Fibroblast of the conjunctiva (primary cell): ENCODE measurements around the gene CPEB3.
A peak's percentile ranks its signal among the peaks of the same experiment; 100 is the strongest.
"Not testable (repeated sequence)": the region's sequence is repeated elsewhere in the genome, so short reads cannot be mapped to it uniquely, and the experiment has no call there.

Source experiments
- DNase-seq: peaks from one replicate; pipeline ENCODE4 v3.0.0-alpha.2; 2010; ENCODE audit warnings: low read depth

CPEB3 gene

DNA sequence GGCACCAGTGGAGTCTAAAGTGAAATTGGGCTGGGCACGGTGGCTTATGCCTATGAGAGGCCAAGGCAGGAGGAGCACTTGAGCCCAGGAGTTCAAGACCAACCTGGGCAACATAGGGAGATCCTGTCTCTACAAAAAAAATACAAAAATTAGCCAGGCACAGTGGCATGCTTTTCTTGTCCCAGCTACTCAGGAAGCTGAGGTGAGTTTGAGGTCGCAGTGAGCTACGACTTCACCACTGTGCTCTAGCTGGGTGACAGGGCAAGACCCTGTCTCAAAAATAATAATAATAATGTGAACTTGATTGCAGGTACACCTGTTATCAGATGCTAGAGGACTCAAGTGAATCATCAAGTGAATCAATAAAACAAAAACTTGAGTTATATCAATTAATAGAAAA lies 259.3 kb downstream of the CPEB3 start:
- no peak for DNase-seq

DNA sequence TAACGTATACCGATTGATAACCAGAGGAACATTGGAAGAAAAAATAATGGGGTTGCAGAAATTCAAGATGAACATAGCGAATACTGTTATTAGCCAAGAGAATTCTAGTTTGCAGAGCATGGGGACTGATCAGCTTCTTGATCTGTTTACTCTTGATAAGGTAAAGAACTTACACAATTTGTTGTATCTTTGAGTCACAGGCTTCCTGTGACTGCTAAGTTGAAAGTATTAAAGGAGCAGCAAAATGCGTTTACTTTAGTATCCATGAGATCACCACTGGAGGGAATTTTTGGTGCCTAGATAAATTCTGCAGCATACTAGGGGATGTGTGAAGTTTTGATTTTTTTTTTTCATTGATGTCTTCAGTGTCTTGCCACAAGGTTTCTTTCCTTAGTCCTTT lies 263.7 kb downstream of the CPEB3 start:
- DNase-seq, result no peak

DNA sequence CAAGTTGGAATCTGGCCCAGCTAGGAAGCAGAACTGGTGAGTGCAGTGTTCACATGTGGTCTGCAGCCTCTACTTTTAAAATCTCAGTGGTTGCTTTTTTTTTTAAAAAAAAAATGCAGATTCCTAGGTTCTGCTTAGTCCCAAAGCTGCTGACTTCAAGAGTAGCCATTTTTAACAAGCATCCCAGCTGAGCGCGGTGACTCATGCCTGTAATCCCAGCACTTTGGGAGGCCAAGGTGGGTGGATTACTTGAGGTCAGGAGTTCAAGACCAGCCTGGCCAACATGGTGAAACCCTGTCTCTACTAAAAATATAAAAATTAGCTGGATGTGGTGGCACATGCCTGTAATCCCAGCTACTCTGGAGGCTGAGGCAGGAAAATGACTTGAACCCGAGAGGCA lies 265.5 kb downstream of the CPEB3 start:
- DNase-seq, result not testable (repeated sequence)

DNA sequence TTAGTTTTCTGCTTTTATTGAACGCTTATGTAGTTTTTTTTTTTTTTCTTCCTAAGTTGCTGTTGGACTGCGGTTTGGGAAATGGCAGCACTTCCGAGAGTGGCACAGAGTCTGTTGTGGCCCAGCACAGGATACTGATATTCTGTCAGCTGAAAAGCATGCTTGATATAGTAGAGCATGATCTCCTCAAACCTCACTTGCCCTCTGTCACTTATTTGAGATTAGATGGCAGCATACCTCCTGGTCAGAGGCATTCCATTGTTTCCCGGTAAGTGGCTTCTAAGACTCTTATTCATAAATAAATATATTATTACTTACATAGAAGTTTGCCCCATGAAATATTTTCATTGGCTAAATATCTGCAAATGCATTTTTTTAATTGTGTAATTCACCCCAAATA lies 266.2 kb downstream of the CPEB3 start:
- no peak for DNase-seq

DNA sequence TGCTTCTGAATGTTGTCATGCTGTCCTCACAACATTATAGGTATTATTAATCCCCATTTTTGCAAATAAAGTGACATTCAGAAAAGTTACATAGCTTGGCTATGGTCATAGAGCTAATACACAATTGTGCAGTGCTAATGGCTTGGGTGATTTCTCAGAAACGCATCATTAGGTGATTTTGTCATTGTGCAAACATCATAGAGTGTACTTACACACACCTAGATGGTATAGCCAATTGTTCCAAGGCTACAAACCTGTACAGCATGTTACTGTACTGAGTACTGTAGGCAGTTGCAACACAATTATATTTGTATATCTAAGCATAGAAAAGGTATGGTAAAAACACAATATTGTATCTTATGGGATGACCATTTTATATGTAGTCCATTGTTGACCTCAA lies 276.3 kb downstream of the CPEB3 start:
- no peak for DNase-seq

DNA sequence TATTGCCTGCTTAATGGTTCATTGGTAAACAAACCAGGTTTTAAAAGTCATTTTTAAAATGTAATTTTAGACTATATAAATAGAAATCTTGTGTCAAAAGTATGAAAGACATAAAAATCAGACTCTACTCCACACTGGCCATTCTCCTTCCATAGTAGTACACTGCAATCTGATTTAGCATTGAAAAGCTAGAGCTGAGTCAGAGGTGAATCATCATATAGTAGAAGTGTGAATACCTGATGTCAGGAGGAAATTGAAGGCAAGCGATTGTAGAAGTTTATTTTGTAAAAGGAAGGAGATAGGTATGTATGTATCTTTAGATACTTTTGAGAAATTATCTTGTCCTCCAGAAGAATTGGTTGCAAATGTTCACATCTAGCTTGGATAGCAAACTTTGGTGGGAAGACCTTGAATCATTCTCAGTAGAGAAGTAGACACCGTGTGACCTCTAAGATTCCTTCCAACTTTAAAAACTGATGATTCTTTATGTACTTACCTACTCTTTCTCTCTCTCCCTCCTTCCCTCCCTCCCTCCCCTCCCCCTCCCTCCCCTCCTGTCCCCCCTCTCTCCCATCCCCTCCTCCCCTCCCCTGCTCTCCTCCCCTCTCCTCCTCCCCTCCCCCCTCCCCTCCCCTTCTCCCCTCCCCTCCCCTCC lies 279.2 kb downstream of the CPEB3 start:
- DNase-seq, result peak; percentile 0

DNA sequence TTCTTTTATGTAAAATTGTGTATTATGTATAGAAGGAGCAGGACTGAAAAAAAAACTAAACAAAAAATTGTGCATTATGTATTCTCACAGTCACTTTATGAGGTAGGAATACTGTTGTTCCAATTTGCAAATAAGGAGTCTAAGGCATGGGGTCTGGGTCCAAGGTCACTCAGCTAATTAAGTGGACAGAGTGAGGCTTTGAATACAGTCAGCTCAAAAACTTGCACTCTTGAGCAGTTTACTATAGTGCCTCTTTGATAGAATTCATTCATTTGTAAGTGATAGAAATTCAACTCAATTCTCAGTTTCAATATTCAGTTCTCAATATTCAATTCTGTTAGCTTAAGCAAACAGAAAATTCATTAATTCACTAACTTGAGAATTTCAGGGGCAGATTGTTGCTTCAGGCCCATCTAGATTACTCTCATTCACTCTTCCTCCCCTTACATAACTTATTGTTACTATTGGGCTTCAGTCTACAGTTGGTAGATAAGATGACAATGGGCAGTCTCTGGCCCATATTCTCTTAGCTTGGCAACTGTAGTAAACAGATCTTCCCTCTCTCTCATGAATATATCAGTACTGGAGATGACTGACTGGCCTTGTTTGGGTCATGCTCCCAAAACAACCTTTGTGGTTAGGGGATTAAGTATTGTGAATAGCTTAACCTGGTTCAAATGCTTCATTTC lies 280.7 kb downstream of the CPEB3 start:
- no peak for DNase-seq

DNA sequence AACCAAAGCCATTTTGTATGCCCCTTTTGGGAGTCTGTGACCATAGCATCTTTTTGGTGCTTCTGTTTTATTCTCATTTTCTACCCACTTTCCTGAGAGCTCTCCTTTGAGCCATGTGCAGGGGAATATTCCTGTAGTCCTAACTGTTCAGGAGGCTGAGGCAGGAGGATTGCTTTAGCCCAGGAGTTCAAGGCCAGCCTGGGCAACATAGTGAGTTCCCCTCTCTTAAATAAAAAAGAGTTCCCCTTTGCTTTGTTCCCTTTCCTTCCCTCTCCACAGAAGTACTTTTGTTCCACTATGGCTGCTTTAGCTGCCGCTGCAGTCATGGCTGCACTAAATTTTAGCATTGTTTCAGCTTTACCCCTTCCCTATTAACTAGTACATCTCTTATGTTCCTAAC lies 281.4 kb downstream of the CPEB3 start:
- no peak for DNase-seq

DNA sequence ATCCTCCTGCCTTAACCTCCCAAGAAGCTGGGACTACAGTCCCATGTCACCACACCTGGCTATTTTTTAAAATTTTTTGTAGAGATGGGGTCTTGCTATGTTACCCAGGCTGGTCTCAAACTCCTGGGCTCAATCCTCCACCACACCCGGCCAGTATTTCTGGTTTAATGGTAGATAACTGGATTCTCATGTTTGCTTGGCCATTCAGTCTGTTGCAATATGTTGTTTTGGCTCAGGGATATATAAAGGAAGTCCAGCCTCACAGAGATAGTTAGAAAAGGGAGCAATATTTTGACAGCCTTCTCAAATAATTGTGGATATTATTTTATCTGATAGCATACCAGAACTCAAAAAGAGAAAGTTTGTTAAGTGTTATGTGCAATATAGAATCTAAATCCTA lies 284.9 kb downstream of the CPEB3 start:
- DNase-seq, result no peak

DNA sequence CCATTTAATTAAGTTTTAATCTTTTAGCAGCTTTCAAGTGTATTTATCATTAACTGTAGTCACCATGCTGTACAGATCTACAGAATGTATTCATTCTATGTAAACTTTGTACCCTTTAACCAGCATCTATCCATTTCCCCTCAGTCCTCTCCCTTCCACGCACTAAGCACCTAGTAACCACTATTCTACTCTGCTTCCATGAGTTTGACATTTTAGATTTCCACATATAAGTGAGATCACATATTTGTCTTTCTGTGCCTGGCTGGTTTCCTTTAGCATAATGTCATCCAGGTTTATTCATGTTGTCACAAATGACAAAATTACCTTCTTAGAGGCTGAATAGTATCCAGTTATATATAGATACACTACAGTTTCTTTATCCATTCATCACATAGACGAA lies 287.6 kb downstream of the CPEB3 start:
- no peak for DNase-seq

DNA sequence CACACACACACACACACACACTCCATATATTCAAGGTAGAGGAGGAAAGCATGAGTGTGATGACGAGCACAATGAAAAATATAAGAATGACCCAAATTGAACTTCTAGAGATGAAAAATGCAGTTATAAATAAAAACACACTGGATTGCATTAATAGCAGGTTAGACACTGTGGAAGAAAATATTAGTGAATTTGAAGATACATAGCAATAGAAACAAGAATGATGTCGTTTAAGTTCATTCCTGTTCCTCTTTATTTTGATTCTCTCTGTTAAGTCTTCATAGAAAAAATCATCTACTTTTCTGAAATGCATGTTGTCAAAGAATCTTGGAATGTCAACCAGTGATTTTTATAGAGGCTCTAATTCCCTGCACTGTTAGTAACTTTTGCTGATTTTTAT lies 288.9 kb downstream of the CPEB3 start:
- no peak for DNase-seq

DNA sequence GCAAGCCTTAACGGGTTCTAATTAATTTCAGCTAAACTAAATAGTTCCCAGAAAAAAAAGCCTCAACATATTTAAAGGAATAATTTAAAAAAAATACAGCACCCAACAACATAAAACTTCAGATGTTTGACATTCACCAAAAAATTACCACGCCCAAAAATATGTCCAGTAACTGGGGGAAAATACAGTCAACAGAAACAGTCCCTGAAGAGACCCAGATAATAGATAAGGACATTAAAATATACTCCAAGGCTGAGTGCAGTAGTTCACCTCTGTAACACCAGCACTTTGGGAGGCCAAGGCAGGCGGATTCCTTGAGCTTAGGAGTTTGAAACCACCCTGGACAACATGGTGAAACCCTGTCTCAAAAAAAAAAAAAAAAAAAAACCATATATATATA lies 289.3 kb downstream of the CPEB3 start:
- DNase-seq, result no peak
